H1 (cell line): ENCODE measurements around the gene MYO5B.

ENCODE experiments used
- CEBPB ChIP-seq: IDR thresholded peaks from 2 replicates; pipeline ENCODE4 v1.6.1; 2012; ENCODE audit warnings: low read depth, low read length
- CTBP2 ChIP-seq: IDR thresholded peaks from 2 replicates; pipeline ENCODE4 v1.7.0; 2011; ENCODE audit warnings: borderline replicate concordance, mild to moderate bottlenecking, moderate library complexity, mixed read lengths, low read length; ENCODE audit not compliant: insufficient read depth, insufficient read length
- EP300 ChIP-seq, 2 experiments: IDR thresholded peaks; 1 replicate in 1 of 2; 2 replicates in 1 of 2; pipeline ENCODE4 v1.6.1; 2011 to 2012; ENCODE audit warnings: low read depth in 2 of 2, low read length in 2 of 2, mild to moderate bottlenecking in 2 of 2, borderline replicate concordance in 1 of 2, inconsistent platforms in 1 of 2, moderate library complexity in 1 of 2
- HDAC2 ChIP-seq, 2 experiments: fragments of 300-600 bp in 1 of 2; sonication (generic) in 1 of 2; IDR thresholded peaks; 2 replicates each; pipeline ENCODE4 v1.6.1; 2011 to 2012; ENCODE audit warnings: low read depth in 2 of 2, low read length in 2 of 2, mild to moderate bottlenecking in 2 of 2, moderate library complexity in 2 of 2, borderline replicate concordance in 1 of 2, inconsistent platforms in 1 of 2
- MAX ChIP-seq: IDR thresholded peaks from 2 replicates; pipeline ENCODE4 v1.6.1; 2012; ENCODE audit warnings: inconsistent platforms
- NRF1 ChIP-seq: IDR thresholded peaks from 2 replicates; pipeline ENCODE4 v1.6.1; 2011; ENCODE audit warnings: mild to moderate bottlenecking, low read depth, low read length, improper control_type of control experiment
- POLR2AphosphoS5 ChIP-seq: IDR thresholded peaks from 2 replicates; pipeline ENCODE4 v1.6.1; 2011; ENCODE audit warnings: low read depth, low read length
- RAD21 ChIP-seq, 2 experiments: IDR thresholded peaks in 1 of 2; conservative IDR thresholded peaks in 1 of 2; 2 replicates each; pipeline ENCODE4 v1.6.1; 2011; ENCODE audit warnings: low read depth in 2 of 2, low read length in 2 of 2, improper control_type of control experiment in 1 of 2, inconsistent platforms in 1 of 2, mild to moderate bottlenecking in 1 of 2, moderate library complexity in 1 of 2
- SAP30 ChIP-seq: fragments of 300-600 bp; sonication (generic); IDR thresholded peaks from 2 replicates; pipeline ENCODE4 v1.7.1; 2012; ENCODE audit warnings: low read length, moderate library complexity, mild to moderate bottlenecking, inconsistent platforms; ENCODE audit not compliant: insufficient read depth, insufficient replicate concordance
- SP1 ChIP-seq: IDR thresholded peaks from 2 replicates; pipeline ENCODE4 v1.6.1; 2011; ENCODE audit warnings: low read depth, low read length
- YY1 ChIP-seq: IDR thresholded peaks from 2 replicates; pipeline ENCODE4 v1.6.1; 2011; ENCODE audit warnings: low read depth, mild to moderate bottlenecking, low read length
- TF ChIP-seq, protein P1 (sequence below), 3 experiments: IDR thresholded peaks; 1 replicate in 2 of 3; 2 replicates in 1 of 3; pipeline versions ENCODE4 v1.5.1 to v1.6.1; 2011; ENCODE audit warnings: low read length in 3 of 3, mild to moderate bottlenecking in 3 of 3, inconsistent platforms in 2 of 3, low read depth in 1 of 3, moderate library complexity in 1 of 3; ENCODE audit not compliant: insufficient read depth in 1 of 3; ENCODE audit errors: control extremely low read depth in 1 of 3
- TF ChIP-seq, protein P2 (sequence below): IDR thresholded peaks from 2 replicates; pipeline ENCODE4 v1.6.1; 2011; ENCODE audit warnings: low read depth, mild to moderate bottlenecking, low read length; ENCODE audit not compliant: insufficient read depth

DNA sequence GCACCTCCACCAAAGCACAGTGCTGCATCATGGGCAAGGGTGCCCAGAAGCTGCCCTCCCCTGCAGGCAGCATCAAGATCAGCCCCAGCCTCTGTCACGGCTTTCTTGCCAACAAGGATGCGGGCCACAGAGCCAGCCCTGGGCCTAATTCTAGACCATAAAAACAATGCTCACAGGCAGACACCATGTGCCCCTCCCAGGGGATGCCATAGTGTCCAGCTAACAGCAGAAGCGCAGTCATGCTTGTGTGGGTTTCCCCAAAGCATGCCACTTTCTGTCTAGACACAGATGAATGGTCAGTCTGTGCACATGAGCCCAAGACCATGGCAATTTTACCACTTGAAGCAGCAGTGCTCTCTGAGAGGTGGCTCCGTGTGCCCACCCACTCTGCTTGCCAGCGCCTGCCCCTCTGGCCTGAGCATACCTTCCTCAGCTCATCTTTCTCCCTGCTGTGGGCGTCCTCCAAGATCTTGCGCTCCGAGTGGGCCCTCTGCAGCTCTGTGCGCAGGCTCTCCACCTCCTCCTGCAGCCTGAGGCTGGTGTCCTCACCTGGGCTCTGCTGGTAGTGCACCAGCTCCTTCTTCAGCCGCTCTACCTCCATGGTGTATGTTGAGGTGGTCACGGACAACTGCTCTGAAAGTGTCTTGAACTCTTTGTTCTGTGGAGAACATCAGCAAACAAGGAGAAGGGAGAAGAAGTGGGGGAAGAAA lies 300.3 kb downstream of the MYO5B start:
- 0 out of 4 replicates have a peak, but pooled peaks of 1 of the 2 experiments have one; percentile 1 for TF ChIP-seq RAD21 (IDR thresholded peaks at IDR 0.05 in 1 of 2, conservative IDR thresholded peaks at IDR 0.05 in 1 of 2; ENCODE audit: low read depth in 2 of 2, low read length in 2 of 2)
- TF ChIP-seq CTBP2: no peak
- no peak for TF ChIP-seq MAX
- no peak for TF ChIP-seq EP300 (IDR thresholded peaks at IDR 0.05; ENCODE audit: borderline replicate concordance in 1 of 2, low read depth in 2 of 2, low read length in 2 of 2)
- no peak for TF ChIP-seq YY1
- TF ChIP-seq, protein P1, sequence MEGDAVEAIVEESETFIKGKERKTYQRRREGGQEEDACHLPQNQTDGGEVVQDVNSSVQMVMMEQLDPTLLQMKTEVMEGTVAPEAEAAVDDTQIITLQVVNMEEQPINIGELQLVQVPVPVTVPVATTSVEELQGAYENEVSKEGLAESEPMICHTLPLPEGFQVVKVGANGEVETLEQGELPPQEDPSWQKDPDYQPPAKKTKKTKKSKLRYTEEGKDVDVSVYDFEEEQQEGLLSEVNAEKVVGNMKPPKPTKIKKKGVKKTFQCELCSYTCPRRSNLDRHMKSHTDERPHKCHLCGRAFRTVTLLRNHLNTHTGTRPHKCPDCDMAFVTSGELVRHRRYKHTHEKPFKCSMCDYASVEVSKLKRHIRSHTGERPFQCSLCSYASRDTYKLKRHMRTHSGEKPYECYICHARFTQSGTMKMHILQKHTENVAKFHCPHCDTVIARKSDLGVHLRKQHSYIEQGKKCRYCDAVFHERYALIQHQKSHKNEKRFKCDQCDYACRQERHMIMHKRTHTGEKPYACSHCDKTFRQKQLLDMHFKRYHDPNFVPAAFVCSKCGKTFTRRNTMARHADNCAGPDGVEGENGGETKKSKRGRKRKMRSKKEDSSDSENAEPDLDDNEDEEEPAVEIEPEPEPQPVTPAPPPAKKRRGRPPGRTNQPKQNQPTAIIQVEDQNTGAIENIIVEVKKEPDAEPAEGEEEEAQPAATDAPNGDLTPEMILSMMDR (IDR thresholded peaks at IDR 0.05; ENCODE audit: control extremely low read depth in 1 of 3, insufficient read depth in 1 of 3, low read depth in 1 of 3, low read length in 3 of 3): peak in 1 of 3 experiments; percentile 13; a peak in 1 of 4 replicates
- TF ChIP-seq CEBPB: no peak
- no peak for TF ChIP-seq SP1
- no peak for TF ChIP-seq NRF1
- TF ChIP-seq POLR2AphosphoS5: no peak
- TF ChIP-seq, protein P2, sequence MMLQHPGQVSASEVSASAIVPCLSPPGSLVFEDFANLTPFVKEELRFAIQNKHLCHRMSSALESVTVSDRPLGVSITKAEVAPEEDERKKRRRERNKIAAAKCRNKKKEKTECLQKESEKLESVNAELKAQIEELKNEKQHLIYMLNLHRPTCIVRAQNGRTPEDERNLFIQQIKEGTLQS: no peak
- no peak for TF ChIP-seq HDAC2 (IDR thresholded peaks at IDR 0.05; ENCODE audit: borderline replicate concordance in 1 of 2, low read depth in 2 of 2, low read length in 2 of 2)
- TF ChIP-seq SAP30: no peak
